Muscle of leg (tissue), 11 donors: ENCODE results near the gene ALMS1. TPM values are rescaled to one million over a fixed set of nuclear protein-coding genes. Genes with fewer than 3 reads are reported as not detected.
"Not testable (repeated sequence)": the region's sequence is repeated elsewhere in the genome, so short reads cannot be mapped to it uniquely, and the experiment has no call there.

Source experiments
- DNase-seq: peaks from one replicate; pipeline ENCODE4 v3.0.0; 2013
- H3K27ac ChIP-seq: one replicate; pipeline ENCODE4 v1.5.1; 2013; ENCODE audit warnings: mild to moderate bottlenecking, low read length, control low read depth
- H3K27me3 ChIP-seq: one replicate; pipeline ENCODE4 v1.6.1; 2013; ENCODE audit warnings: low read length; ENCODE audit not compliant: control insufficient read depth, insufficient read depth
- H3K36me3 ChIP-seq: one replicate; pipeline ENCODE4 v1.6.1; 2013; ENCODE audit warnings: low read length; ENCODE audit not compliant: control insufficient read depth, insufficient read depth
- H3K4me1 ChIP-seq: one replicate; pipeline ENCODE4 v1.6.1; 2013; ENCODE audit warnings: low read length; ENCODE audit not compliant: control insufficient read depth, insufficient read depth
- H3K4me3 ChIP-seq: one replicate; pipeline ENCODE4 v1.5.1; 2013; ENCODE audit warnings: low read length, control low read depth
- H3K9me3 ChIP-seq: replicated peaks from 2 replicates; pipeline ENCODE4 v1.6.1; 2013; ENCODE audit warnings: low read depth, low read length; ENCODE audit not compliant: control insufficient read depth
- WGBS: methylation state at CpG from one replicate; pipeline ENCODE4 v1.1.5; 2013; ENCODE audit warnings: missing lambda C conversion rate; ENCODE audit not compliant: insufficient coverage; 5-methylcytosine and 5-hydroxymethylcytosine counted together
- polyA plus RNA-seq, 8 donors: library from polyadenylated mRNA; unstranded; fragments of 120-200 nt; gene quantifications; one replicate each; pipeline versions ENCODE4 v1.2.1 to v1.2.3, GENCODE V29; 2013; ENCODE audit warnings: inconsistent platforms in 1 of 8, low replicate concordance in 1 of 8; ENCODE audit not compliant: insufficient read length in 8 of 8, insufficient read depth in 1 of 8
- total RNA-seq: library from RNA; stranded (reverse); fragments of 120-200 nt; gene quantifications from one replicate; pipeline ENCODE4 v1.2.4, GENCODE V29; 2013

Gene ALMS1
- total and polyA plus RNA-seq, 9 donors: 15.4 to 25.7 (median 21.2) TPM

- no CpG with 5 or more reads among the region's 2 CpGs for WGBS
- Histone ChIP-seq H3K27ac (no peak overlapping the region), H3K4me3 (no peak overlapping the region), H3K36me3 (peaks cover 14% of the 10 kb centered on the region), H3K4me1 (no peaks in the 10 kb centered on the region), H3K9me3 (no peaks in the 10 kb centered on the region), H3K27me3 (no peaks in the 10 kb centered on the region)
- DNase-seq: no peak
Observed at GRCh38 chr2:73494031-73494430, 108.4 kb downstream of the ALMS1 start.

- no peak overlapping the region for H3K4me3 ChIP-seq
- no peaks in the 10 kb centered on the region for H3K36me3 ChIP-seq
- no peak overlapping the region for H3K27ac ChIP-seq
- no CpG with 5 or more reads among the region's 2 CpGs for WGBS
- no peak for DNase-seq
- no peaks in the 10 kb centered on the region for H3K27me3 ChIP-seq
- no peaks in the 10 kb centered on the region for H3K4me1 ChIP-seq
- peaks cover 2% of the 10 kb centered on the region for H3K9me3 ChIP-seq
Observed at GRCh38 chr2:73503992-73504570, 118.4 kb downstream of the ALMS1 start.

DNA sequence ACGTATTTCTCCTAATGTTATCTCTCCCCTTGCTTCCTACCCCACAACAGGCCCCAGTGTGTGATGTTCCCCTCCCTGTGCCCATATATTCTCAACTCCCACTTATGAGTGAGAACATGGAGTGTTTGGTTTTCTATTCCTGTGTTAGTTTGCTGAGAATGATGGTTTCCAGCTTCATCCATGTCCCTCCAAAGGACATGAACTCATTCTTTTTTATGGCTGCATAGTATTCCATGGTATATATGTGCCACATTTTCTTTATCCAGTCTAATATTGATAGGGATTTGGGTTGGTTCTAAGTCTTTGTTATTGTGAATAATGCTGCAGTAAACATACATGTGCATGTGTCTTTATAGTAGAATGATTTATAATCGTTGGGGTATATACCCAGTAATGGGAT, 119.2 kb downstream of the ALMS1 start:
- not testable (repeated sequence) for DNase-seq, H3K36me3 ChIP-seq, H3K27me3 ChIP-seq, H3K9me3 ChIP-seq, H3K4me3 ChIP-seq, H3K27ac ChIP-seq, H3K4me1 ChIP-seq
- no CpG with 5 or more reads among the region's 2 CpGs for WGBS

- H3K4me1 ChIP-seq, DNase-seq, H3K27ac ChIP-seq, H3K27me3 ChIP-seq, H3K4me3 ChIP-seq, H3K36me3 ChIP-seq: not testable (repeated sequence)
- WGBS: 89% methylated on average over 4 of the region's 5 CpGs
- H3K9me3 ChIP-seq: peaks cover 11% of the 10 kb centered on the region
Observed at GRCh38 chr2:73510470-73510869, 124.8 kb downstream of the ALMS1 start.

GRCh38 chr2:73516033-73516432, 130.4 kb downstream of the ALMS1 start:
- no CpG with 5 or more reads among the region's 1 CpG for WGBS
- DNase-seq: no peak
- no peak overlapping the region for H3K27ac ChIP-seq
- no peaks in the 10 kb centered on the region for H3K27me3 ChIP-seq
- H3K4me3 ChIP-seq: no peak overlapping the region
- peaks cover 7% of the 10 kb centered on the region for H3K36me3 ChIP-seq
- H3K4me1 ChIP-seq: no peaks in the 10 kb centered on the region
- H3K9me3 ChIP-seq: peaks cover 9% of the 10 kb centered on the region

- Histone ChIP-seq H3K9me3 (peaks cover 15% of the 10 kb centered on the region), H3K4me3 (no peak overlapping the region), H3K27ac (no peak overlapping the region), H3K4me1 (no peaks in the 10 kb centered on the region), H3K36me3 (peaks cover 16% of the 10 kb centered on the region), H3K27me3 (no peaks in the 10 kb centered on the region)
- WGBS: no CpG with 5 or more reads among the region's 1 CpG
- no peak for DNase-seq
Observed at GRCh38 chr2:73528688-73529087, 143.1 kb downstream of the ALMS1 start.

DNA sequence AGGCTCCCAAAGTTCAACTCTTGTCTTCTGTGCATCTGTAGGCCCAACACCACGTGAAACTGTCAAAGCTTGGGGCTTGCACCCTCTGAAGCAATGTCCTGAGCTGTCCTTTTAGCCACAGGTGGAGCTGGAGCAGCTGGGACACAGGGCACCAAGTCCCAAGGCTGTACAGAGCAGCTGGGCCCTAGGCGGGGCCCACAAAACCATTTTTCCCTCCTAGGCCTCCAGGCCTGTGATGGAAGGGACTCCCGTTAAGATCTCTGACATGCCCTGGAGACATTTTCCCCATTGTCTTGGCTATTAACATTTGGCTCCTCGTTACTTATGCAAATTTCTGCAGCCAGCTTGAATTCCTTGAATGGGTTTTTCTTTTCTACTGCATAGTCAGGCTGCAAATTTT, 145.1 kb downstream of the ALMS1 start:
- not testable (repeated sequence) for H3K27ac ChIP-seq, DNase-seq, H3K9me3 ChIP-seq, H3K4me3 ChIP-seq, H3K27me3 ChIP-seq, H3K4me1 ChIP-seq
- peaks cover 21% of the 10 kb centered on the region for H3K36me3 ChIP-seq
- 100% methylated on average over 4 of the region's 4 CpGs for WGBS

GRCh38 chr2:73532381-73532780, 146.7 kb downstream of the ALMS1 start:
- WGBS: 100% methylated on average over 1 of the region's 1 CpG
- peaks cover 25% of the 10 kb centered on the region for H3K36me3 ChIP-seq
- DNase-seq: no peak

GRCh38 chr2:73536133-73536840, 150.7 kb downstream of the ALMS1 start:
- H3K27me3 ChIP-seq: no peaks in the 10 kb centered on the region
- H3K4me1 ChIP-seq: no peaks in the 10 kb centered on the region
- peaks cover 15% of the 10 kb centered on the region for H3K9me3 ChIP-seq
- no peak overlapping the region for H3K27ac ChIP-seq
- H3K4me3 ChIP-seq: no peak overlapping the region
- peaks cover 27% of the 10 kb centered on the region for H3K36me3 ChIP-seq
- peak; percentile 6 for DNase-seq
- 100% methylated on average over 2 of the region's 6 CpGs for WGBS

More at GRCh38 chr2:73532381-73532780, 146.7 kb downstream of the ALMS1 start:
- Histone ChIP-seq H3K27ac (no peak overlapping the region), H3K9me3 (peaks cover 11% of the 10 kb centered on the region), H3K4me3 (no peak overlapping the region), H3K27me3 (no peaks in the 10 kb centered on the region), H3K4me1 (no peaks in the 10 kb centered on the region)

DNA sequence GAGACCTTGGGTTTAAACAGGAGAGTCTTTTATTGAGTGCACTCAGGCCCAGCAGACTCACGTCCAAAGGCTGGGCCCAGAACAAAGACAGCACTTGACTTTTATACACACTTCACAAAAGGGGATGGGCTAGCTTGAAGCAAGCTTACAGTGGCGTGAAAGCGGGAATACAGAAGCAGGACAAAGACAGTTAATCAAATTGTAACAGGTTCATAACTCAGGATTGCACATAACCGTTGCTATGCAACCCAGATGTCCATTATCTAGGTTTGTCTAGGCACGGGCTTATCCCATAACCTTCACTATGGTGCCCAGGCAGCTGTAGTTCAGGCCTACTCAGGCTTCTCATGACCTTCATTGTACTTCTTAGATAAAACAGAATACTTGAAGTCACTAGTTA, 175.2 kb downstream of the ALMS1 start:
- H3K36me3 ChIP-seq, H3K9me3 ChIP-seq, H3K4me3 ChIP-seq, H3K27ac ChIP-seq, H3K27me3 ChIP-seq, H3K4me1 ChIP-seq, DNase-seq: not testable (repeated sequence)
- 77% methylated on average over 3 of the region's 5 CpGs for WGBS
